ENCODE results near the gene RSRC1.

- TF ChIP-seq CTCF (optimal IDR thresholded peaks at IDR 0.05 in 1 of 3, IDR thresholded peaks at IDR 0.05 in 1 of 3, conservative IDR thresholded peaks at IDR 0.05 in 1 of 3; ENCODE audit: extremely low read depth in 1 of 3, insufficient read depth in 2 of 3, low read length in 3 of 3) (no peak), EZH2 (IDR thresholded peaks at IDR 0.05; ENCODE audit: low read length) (no peak)
Measured at GRCh38 chr3:158086361-158086760, 23.5 kb upstream of the RSRC1 start.

All from keratinocyte (primary cell).